GM12801 (cell line): ENCODE results near the gene CCDC24.

ENCODE experiments used
- TF ChIP-seq, protein P1 (sequence below): IDR thresholded peaks from one replicate; pipeline ENCODE4 v1.5.1; 2011; ENCODE audit warnings: control low read depth; ENCODE audit not compliant: insufficient read length; ENCODE audit errors: extremely low read depth

Gene CCDC24

DNA sequence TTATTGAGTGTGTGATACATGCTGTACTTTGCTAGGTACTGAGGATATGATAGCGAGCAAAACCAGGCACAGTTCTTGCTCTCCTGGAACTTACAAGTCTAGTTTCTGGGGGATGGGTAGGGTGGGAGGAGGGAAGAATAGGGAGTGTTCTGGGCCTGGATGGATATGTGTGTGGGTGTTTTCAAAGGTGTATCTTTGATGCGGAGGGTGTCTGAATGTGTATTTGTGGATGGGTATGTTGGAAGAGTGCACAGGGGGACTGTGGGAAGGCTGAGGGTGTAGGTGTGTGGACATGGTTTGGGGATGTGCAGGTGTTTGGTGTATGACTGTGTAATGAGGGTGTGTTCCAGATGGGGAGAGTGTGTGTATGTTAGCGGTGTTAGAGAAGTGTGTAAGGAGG, 26.1 kb upstream of the CCDC24 start:
- TF ChIP-seq, protein P1, sequence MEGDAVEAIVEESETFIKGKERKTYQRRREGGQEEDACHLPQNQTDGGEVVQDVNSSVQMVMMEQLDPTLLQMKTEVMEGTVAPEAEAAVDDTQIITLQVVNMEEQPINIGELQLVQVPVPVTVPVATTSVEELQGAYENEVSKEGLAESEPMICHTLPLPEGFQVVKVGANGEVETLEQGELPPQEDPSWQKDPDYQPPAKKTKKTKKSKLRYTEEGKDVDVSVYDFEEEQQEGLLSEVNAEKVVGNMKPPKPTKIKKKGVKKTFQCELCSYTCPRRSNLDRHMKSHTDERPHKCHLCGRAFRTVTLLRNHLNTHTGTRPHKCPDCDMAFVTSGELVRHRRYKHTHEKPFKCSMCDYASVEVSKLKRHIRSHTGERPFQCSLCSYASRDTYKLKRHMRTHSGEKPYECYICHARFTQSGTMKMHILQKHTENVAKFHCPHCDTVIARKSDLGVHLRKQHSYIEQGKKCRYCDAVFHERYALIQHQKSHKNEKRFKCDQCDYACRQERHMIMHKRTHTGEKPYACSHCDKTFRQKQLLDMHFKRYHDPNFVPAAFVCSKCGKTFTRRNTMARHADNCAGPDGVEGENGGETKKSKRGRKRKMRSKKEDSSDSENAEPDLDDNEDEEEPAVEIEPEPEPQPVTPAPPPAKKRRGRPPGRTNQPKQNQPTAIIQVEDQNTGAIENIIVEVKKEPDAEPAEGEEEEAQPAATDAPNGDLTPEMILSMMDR: no peak

DNA sequence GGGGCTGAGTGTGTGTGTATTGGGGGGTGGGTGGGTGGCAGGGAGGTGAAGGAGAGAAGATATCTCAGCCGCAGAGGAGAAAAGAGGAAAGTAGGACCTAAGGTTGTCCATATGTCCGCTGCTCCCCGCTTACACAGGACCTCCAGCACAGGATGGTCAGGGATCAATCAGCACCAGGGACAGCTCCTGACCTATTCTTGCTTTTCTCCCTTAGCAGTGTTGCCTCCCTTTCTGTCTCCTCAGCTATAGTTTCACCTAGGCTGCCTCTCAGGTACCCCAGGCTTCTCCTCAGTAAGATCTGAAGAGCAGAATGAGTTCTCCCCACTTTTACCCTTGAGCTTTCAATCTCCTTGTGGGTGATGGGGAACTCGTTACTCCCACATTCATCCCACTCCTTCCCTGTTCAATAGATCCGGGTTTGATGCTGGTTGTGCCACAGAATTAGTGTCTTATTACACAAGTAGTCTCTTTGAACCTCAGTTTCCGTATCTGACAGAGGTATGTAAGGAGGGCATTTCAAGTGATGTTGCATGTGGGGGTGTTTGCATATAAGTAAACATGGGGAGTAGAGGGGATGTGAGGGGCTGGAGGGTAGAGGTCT, 23.0 kb upstream of the CCDC24 start:
- TF ChIP-seq, protein P1: no peak

DNA sequence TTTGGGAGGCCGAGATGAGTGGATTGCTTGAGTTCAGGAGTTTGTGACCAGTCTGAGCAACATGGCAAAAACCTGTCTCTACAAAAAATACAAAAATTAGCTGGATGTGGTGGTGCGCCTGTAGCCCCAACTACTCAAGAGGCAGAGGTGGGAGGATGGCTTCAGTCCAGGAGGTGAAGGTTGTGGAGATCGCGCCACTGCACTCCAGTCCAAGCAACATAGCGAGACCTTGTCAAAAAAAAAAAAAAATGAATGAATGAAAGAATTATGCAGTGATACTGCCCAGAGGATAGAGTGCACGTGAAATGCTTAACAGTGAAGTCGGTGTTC, 22.0 kb upstream of the CCDC24 start:
- TF ChIP-seq, protein P1: no peak

DNA sequence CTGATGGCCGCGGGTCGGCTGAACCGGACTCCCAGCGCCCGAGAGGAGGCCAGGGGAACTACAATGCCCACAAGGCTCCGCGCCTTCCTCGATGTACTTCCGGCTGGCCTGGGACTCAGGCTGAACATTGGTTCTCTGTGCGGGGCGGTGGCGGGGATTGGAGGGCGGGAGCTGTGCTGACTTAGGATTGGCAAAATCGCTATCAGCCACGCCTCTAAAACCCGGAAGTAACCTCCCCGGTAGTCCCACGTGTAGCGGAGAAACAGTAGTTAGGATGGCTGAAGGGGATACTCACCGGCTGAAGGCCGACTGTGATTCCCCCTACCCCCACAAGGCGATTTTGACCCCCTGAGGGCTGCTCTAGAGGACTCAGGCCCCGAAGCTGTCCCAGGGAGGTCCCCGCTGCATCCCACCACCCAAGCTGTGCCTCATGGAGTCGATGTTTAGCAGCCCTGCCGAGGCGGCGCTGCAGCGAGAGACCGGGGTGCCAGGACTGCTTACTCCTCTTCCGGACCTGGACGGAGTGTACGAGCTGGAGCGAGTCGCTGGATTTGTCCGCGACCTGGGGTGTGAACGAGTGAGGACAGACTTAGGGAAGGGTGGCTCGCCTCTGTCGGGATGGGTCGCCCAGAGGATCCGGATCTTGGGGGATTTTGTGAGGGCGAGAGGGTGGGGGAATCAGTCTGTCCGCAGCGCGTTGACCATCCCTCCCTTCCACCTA, 21.5 kb upstream of the CCDC24 start, which contains the start of gene DPH2:
Gene DPH2 (plus strand): TSS at position 265 of the 721 bp plus-strand sequence. CDS start 166 bp downstream, at position 431.
- TF ChIP-seq, protein P1: no peak

DNA sequence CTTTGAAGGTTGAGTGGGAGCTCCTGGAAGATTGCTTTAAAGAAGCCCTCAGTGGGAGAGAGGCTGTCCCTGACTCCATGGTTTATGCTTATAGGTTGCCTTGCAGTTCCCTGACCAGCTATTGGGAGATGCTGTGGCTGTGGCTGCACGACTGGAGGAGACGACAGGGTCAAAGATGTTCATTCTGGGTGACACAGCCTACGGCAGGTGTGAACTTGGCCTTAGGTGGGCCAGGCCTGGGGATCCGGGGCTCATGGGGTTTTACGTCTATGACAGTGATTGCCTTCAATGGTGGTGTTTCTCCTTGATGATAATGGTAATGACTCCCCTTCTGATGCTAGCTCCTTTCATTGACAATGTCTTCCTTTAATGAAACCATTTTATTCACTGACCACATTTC, 20.9 kb upstream of the CCDC24 start:
- TF ChIP-seq, protein P1: no peak

DNA sequence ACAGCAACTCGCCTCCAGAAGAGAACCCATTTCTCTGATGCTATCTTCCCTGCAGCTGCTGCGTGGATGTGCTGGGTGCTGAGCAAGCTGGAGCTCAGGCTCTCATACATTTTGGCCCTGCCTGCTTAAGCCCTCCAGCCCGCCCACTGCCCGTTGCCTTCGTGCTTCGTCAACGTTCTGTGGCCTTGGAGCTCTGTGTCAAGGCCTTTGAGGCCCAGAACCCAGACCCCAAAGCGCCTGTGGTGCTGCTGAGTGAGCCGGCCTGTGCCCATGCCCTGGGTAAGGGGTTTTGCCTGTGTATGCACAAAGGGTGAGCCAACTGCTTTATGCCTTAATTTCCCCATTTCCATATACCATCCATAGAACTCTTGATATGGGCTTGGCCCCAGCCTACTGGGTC, 20.5 kb upstream of the CCDC24 start:
- TF ChIP-seq, protein P1: no peak

DNA sequence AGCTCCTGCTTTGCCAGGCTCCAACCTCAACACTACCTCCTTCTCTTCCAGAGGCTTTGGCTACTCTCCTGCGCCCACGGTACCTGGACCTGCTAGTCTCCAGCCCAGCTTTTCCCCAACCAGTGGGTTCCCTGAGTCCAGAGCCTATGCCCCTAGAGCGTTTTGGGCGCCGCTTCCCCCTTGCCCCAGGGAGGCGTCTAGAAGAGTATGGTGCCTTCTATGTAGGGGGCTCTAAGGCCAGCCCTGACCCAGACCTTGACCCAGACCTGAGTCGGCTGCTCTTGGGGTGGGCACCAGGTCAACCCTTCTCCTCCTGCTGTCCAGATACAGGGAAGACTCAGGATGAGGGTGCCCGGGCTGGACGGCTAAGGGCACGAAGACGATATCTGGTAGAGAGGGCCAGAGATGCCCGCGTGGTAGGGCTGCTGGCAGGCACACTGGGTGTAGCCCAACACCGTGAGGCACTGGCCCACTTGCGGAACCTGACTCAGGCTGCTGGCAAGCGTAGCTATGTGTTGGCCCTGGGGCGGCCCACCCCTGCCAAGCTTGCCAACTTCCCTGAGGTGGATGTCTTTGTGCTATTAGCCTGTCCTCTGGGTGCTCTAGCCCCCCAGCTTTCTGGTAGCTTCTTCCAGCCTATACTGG, 19.9 kb upstream of the CCDC24 start:
- TF ChIP-seq, protein P1: no peak
